HG02885 (cell line): ENCODE measurements around the gene HMG20B.

Experiments used
- ATAC-seq: cut with Tn5 transposase; IDR thresholded peaks from one replicate; pipeline ENCODE4 v1.9.1; 2021; ENCODE audit warnings: mild to moderate bottlenecking; ENCODE audit not compliant: unreplicated experiment, poor library complexity

The HMG20B gene

DNA sequence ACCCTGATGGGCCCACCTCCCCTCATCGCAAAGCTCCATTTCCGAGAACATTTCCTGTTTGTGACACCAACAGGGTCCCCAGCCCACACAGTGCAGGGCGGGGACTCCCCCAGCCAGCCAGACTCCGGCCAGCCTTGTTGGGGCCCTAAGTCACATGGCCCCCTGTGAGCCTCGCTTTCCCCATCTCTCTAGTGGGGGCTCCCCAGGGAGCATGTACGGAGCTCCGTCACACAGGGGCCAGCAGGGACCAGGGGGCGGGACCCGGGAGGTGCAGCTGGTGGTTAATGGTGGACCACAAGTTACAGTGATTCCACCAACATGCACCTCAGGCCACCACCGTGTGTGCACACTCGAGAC lies 32.2 kb downstream of the HMG20B start:
- no peak for ATAC-seq

GRCh38 chr19:3605361-3605760 lies 32.6 kb downstream of the HMG20B start:
- ATAC-seq = no peak

DNA sequence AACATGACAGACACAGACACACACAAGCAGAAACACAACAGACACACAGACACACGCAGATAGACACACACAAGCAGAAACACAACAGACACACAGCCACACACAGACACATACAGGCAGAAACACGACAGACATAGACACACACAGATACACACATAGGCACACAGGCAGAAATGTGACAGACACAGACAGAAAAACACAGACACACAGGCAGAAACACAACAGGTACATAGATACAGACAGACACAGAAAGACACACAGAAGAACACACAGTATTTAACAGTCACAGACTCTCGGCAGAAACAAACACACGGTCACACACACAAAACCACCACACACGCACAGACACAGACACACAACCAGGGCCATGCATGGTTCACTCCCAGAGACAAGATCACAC lies 33.0 kb downstream of the HMG20B start:
- ATAC-seq = no peak

- no peak for ATAC-seq
Observed at GRCh38 chr19:3606174-3606689, 33.5 kb downstream of the HMG20B start.

- ATAC-seq = no peak
Observed at GRCh38 chr19:3606690-3607289, 34.0 kb downstream of the HMG20B start, which contains the start of gene TBXA2R. TSS of gene TBXA2R (minus strand) at chr19:3606875. CDS start at chr19:3600634, 6,241 bp downstream.

GRCh38 chr19:3607303-3608078 lies 34.7 kb downstream of the HMG20B start:
- no peak for ATAC-seq

DNA sequence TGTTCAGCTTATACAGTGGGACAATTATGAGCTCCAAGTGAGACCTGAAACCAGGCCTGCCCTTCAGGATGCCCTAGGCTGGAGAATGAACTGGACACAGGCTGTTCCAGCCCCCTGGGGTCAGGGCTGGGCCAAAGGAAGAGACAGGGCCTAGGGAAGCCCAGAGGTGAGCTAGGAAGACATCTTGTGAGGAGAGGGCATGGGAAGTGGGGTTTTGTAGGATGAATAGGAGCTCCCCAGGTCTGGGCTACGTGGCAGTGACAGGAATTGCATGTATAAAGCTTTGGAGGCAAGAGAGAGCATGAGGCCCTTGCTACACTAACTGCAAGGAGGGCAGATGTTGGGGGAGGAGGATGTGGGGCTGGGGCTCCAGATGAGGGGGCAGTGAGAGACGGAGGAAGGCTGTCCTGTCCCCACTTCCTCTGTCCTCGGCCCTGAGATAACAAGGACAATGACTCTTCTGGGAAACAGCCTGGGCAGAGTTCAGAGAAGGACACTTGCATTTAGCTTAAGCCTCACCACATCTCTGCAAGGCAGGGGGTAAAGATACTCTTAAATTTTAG lies 35.4 kb downstream of the HMG20B start:
- no peak for ATAC-seq

GRCh38 chr19:3608750-3609322 lies 36.1 kb downstream of the HMG20B start:
- ATAC-seq = no peak

DNA sequence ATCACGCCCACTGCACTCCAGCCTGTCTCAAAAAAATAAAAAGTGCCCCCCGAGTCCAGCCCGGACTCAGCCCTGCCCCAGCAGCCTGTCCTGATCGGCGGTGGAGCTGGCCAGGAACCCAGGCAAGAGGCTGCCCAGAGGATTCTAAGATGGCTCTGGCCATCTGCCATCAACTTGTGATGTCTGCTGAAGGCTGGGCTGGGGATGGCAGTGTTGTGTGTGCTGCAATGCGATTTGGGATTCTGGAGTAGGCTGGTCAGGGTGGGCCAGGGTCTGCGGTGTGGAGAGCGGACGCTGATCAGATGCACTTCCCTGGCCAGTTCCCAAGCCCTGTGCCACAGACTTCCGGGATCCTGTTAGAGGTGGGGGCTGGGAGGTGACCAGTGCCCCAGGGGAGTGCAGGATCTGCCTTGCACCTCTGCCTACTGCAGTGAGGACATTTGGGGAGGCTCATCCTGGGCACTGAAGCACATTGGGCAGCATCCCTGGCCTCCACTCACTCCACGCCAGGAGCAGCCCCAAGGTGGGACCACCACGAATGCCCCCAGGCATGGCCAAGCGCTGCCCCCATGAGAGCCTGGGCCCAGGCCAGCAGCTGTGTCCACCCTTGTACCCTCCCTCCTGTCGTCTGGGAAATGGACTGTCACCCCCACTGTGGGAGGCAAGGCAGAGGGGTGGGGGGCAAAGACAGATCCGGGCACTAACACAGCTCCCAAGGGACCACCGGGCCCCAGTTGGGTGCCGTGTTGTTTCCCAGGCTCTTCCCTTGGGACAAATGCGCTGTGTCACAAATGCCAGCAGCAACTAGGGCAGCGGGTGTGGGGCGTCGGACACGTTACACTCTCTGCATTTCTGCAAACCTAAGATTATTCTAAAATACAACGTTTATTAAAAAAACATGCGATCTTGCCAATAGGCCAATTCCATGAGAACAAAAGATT lies 37.3 kb downstream of the HMG20B start:
- no peak for ATAC-seq

DNA sequence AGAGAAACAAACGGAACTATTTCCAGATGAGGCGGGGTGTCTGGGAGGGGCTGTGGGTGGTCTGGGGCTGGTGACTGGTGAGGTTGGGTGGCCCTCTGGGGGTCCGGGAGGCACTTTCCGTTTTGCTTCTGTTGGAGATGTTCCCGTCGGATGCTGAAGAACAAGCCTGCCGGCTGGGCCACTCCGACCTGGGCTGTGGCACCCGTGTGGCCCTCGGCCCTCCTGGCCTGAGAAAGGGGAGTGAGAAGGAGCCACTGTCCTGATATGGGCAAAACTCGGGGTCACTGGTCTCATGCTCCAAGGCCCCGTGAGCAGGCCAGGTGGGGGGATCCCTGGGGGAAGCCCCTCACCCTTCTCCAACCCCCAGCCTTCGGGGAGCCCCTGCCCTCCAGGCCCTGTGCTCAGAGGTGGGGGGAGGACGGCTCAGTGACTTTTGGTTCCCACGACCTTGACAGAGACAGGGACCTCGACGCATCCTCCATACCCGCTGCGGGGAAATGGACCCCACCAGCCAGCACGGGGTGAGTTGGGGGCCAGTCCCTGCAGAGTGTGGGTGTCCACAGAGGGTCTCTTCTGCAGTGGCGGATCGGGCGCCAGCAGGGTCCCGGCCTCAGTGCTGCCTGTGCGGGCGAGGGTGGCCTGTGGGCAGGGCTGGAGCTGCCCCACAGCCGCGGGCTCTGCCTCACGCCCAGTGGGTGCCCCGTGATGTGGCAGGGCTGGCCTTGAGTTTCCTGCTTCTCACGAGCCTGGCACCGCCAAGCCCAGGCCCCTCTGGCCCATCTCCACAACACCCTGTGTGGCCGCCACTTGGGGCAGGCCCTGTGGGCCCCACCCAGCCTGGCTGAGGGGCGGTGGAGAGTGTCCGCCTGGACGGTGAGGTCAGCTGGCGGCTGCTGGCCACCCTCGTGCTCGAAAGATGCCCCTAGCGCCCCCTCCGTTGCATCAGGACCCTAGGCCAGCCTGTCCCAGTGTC lies 38.3 kb downstream of the HMG20B start:
- ATAC-seq = no peak

GRCh38 chr19:3611841-3612240 lies 39.1 kb downstream of the HMG20B start:
- ATAC-seq = no peak

DNA sequence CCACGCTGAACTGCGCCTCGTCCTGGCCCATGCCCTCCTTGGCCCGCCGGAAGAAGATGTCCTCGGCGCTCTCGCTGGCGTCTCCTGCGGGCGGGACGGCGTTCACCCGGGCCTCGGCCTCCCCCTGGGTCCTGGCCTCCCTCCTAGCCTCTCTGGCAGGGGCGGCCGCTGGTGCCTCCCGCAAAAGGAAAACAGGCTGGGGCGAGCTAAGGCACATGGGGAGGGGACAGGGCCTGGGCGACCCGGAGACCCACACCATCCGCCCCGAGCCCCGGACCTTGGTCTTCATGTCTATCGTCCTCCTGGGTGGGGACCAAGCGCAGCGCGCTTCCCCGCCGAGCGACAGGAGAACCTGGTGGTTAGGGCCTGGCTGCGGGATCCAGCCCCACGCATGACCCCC lies 39.6 kb downstream of the HMG20B start:
- no peak for ATAC-seq

DNA sequence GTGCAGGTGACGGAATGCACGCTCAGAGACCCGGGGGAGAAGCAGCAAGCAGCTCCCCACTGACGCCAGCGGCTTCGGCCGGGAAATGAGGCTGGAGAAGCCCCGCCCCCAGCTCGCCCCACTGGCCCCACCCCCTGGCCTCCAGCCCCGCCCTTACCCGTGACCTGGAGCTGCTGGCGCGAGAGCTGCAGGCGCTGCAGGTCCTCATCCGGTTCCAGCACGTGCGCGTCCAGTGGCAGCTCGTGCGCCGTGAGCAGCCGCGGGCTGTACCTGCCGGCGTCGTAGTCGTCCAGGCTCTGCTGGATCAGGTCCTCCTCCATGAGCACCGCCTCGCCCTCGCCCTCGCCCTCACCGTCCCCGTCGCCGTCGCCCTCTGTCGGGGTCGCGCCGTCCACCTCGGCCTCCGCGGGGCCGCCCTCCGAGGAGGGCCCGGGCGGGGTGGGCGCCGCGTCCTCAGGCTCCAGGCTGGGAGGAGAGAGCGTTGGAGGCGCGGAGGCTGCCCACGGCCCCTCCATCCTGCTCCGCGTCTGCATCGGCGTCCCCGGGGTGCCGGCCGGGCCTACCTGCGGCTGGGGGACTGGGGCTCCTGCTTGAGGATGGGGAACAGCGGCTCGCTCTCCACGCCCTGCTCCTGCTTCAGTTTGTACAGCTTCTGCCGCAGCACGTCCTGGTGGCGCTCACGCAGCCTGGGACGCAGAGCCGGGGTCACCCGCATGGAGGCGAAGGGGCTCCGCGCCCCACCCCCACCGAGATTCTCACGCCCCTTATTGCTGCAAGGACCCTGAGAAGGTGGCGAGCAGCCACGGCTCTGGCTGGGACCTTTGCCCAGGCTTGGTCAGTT lies 40.4 kb downstream of the HMG20B start:
- ATAC-seq = no peak

DNA sequence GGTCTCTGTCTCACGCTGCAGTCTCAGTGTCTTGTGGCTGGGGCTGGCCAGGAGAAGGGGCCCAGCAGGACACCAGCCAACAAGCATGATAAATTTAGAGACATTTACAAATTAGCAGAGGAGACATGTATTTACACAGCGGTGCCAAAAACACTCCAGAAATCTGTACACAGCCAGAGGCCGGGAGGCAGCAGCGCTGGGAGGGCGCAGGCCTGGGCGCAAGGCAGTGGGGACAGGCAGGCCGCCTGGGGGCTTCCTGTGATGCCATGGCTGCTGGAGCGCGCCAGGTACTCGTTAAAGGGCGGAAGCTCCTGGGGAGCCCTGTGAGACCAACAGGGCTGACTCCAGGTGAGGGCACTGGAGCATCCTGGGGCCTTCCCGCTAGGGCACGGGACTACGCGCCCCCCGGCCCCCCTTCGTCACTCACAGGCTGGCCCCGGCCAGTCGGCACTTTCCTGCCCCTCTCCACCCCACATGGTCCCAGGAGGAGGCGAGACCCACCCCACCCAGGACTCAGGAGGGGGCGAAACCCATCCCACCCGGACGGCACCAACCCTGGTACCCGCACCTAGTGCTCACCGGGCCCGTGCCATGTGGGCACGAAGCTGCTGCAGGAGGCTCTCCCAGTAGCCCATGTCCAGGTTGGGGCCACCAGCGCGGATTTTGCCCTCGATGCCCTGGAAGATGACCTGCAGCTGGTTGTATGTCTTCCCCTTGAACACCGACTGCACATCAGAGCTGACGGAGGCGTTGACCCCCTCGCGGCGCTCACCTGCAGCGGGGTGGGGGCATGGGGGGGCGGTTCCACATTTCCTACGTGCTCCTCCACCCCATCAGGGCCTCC lies 41.3 kb downstream of the HMG20B start:
- ATAC-seq = no peak

GRCh38 chr19:3614858-3615505 lies 42.2 kb downstream of the HMG20B start:
- ATAC-seq = no peak

GRCh38 chr19:3615524-3616135 lies 42.9 kb downstream of the HMG20B start:
- ATAC-seq = no peak
